IMR-90 (cell line): Measurements from ENCODE around the gene ZNF276. TPM values are rescaled to one million over a fixed set of nuclear protein-coding genes. Genes with fewer than 3 reads are reported as not detected.

ENCODE experiments used
- ATAC-seq: fragments of 200-7000 bp; cut with Tn5 transposase; 2 replicates; pipeline ENCODE4 v1.9.1; 2020; ENCODE audit warnings: low read depth, mild to moderate bottlenecking, moderate library complexity
- BruUV-seq: library from RNA; stranded (reverse); fragments of 400-500 nt; replicated peaks from 2 replicates; lab custom pipeline; 2021; lab: Mats Ljungman, UMichigan
- CTCF ChIA-PET: fragments of 300-600 bp; formaldehyde crosslinking; extraction: SDS; loops from one replicate; lab custom pipeline; 2021; ENCODE audit warnings: antibody characterized with exemption; lab: Yijun Ruan, JAX
- POLR2A ChIA-PET: fragments of 300-600 bp; sonication (Branson Sonifier 250); formaldehyde crosslinking; loops from one replicate; lab custom pipeline; 2022; ENCODE audit warnings: antibody characterized with exemption; ENCODE audit not compliant: unreplicated experiment; lab: Charles Lee
- DNase-seq: peaks from one replicate; pipeline ENCODE4 v3.0.0; 2013
- H2AFZ ChIP-seq: replicated peaks from 2 replicates; pipeline ENCODE3; 2013; ENCODE audit warnings: low read length, mild to moderate bottlenecking; ENCODE audit not compliant: poor library complexity
- H2AK5ac ChIP-seq: 2 replicates; pipeline ENCODE4 v1.6.1; 2013; ENCODE audit warnings: low read depth, low read length, inconsistent platforms
- H2AK9ac ChIP-seq: replicated peaks from 2 replicates; pipeline ENCODE3; 2013; ENCODE audit warnings: mild to moderate bottlenecking, low read depth, low read length, moderate library complexity; ENCODE audit not compliant: poor library complexity
- H2BK120ac ChIP-seq: 2 replicates; pipeline ENCODE4 v1.6.1; 2013; ENCODE audit warnings: low read depth, low read length, inconsistent platforms
- H2BK15ac ChIP-seq: 3 replicates; pipeline ENCODE4 v1.6.1; 2013; ENCODE audit warnings: low read depth, low read length, inconsistent platforms
- H2BK20ac ChIP-seq: 2 replicates; pipeline ENCODE4 v1.6.1; 2013; ENCODE audit warnings: low read depth, mild to moderate bottlenecking, inconsistent platforms, low read length, moderate library complexity
- H2BK5ac ChIP-seq: 2 replicates; pipeline ENCODE4 v1.6.1; 2013; ENCODE audit warnings: mild to moderate bottlenecking, low read depth, low read length, inconsistent platforms; ENCODE audit not compliant: poor library complexity, severe bottlenecking
- H3K14ac ChIP-seq: replicated peaks from 2 replicates; pipeline ENCODE4 v1.6.1; 2013; ENCODE audit warnings: low read depth, low read length, inconsistent platforms
- H3K18ac ChIP-seq: 2 replicates; pipeline ENCODE4 v1.6.1; 2013; ENCODE audit warnings: low read depth, low read length, control low read depth
- H3K23ac ChIP-seq: 2 replicates; pipeline ENCODE4 v1.6.1; 2013; ENCODE audit warnings: low read depth, low read length, inconsistent platforms
- H3K27ac ChIP-seq: 2 replicates; pipeline ENCODE4 v1.5.1; 2013; ENCODE audit warnings: mild to moderate bottlenecking, control low read depth, low read length; ENCODE audit not compliant: insufficient read depth
- H3K27me3 ChIP-seq: 2 replicates; pipeline ENCODE4 v1.6.1; 2013; ENCODE audit warnings: low read length; ENCODE audit not compliant: control insufficient read depth, insufficient read depth
- H3K36me3 ChIP-seq: 2 replicates; pipeline ENCODE4 v1.6.1; 2013; ENCODE audit warnings: low read length, mixed read lengths; ENCODE audit not compliant: control insufficient read depth, insufficient read depth
- H3K4ac ChIP-seq: 2 replicates; pipeline ENCODE4 v1.6.1; 2013; ENCODE audit warnings: low read depth, low read length, inconsistent platforms
- H3K4me1 ChIP-seq: 2 replicates; pipeline ENCODE4 v1.6.1; 2013; ENCODE audit warnings: low read length, mixed read lengths; ENCODE audit not compliant: control insufficient read depth, insufficient read depth
- H3K4me2 ChIP-seq: 2 replicates; pipeline ENCODE4 v1.6.1; 2013; ENCODE audit warnings: low read depth, mild to moderate bottlenecking, control low read depth, low read length, moderate library complexity
- H3K4me3 ChIP-seq: 2 replicates; pipeline ENCODE4 v1.5.1; 2013; ENCODE audit warnings: low read depth, mild to moderate bottlenecking, control low read depth, low read length, moderate library complexity; ENCODE audit not compliant: insufficient read depth
- H3K56ac ChIP-seq: 2 replicates; pipeline ENCODE4 v1.6.1; 2013; ENCODE audit warnings: low read length, inconsistent platforms; ENCODE audit not compliant: insufficient read depth; ENCODE audit errors: extremely low read depth
- H3K79me1 ChIP-seq, 2 experiments: 2 replicates each; pipeline ENCODE4 v1.6.1; 2013; ENCODE audit warnings: low read length in 2 of 2, inconsistent platforms in 1 of 2, low read depth in 1 of 2
- H3K9ac ChIP-seq: 2 replicates; pipeline ENCODE4 v1.6.1; 2013; ENCODE audit warnings: low read depth, low read length, control low read depth
- H3K9me1 ChIP-seq: 2 replicates; pipeline ENCODE4 v1.6.1; 2013; ENCODE audit warnings: low read length, inconsistent platforms; ENCODE audit not compliant: insufficient read depth
- H3K9me3 ChIP-seq: 2 replicates; pipeline ENCODE4 v1.6.1; 2013; ENCODE audit warnings: low read length; ENCODE audit not compliant: control insufficient read depth, insufficient read depth
- H4K20me1 ChIP-seq: 2 replicates; pipeline ENCODE4 v1.6.1; 2013; ENCODE audit warnings: low read length, inconsistent platforms; ENCODE audit not compliant: insufficient read depth
- H4K5ac ChIP-seq: 2 replicates; pipeline ENCODE4 v1.6.1; 2013; ENCODE audit warnings: mild to moderate bottlenecking, low read depth, low read length, control low read depth
- H4K8ac ChIP-seq, 2 experiments: 2 replicates each; pipeline ENCODE4 v1.6.1; 2013; ENCODE audit warnings: low read depth in 2 of 2, low read length in 2 of 2, control low read depth in 1 of 2, inconsistent platforms in 1 of 2
- H4K91ac ChIP-seq: 2 replicates; pipeline ENCODE4 v1.6.1; 2013; ENCODE audit warnings: low read depth, low read length, inconsistent platforms; ENCODE audit not compliant: insufficient read depth
- BHLHE40 ChIP-seq: fragments of 150-350 bp; IDR thresholded peaks from 2 replicates; pipeline ENCODE4 v1.6.1; 2016; ENCODE audit warnings: mild to moderate bottlenecking, low read depth, low read length
- CEBPB ChIP-seq: IDR thresholded peaks from 2 replicates; pipeline ENCODE4 v1.6.1; 2012; ENCODE audit warnings: low read depth, low read length, improper control_type of control experiment
- CHD1 ChIP-seq: IDR thresholded peaks from 2 replicates; pipeline ENCODE4 v1.6.1; 2012; ENCODE audit warnings: low read depth, low read length, improper control_type of control experiment
- FOS ChIP-seq: fragments of 150-350 bp; IDR thresholded peaks from 2 replicates; pipeline ENCODE4 v1.6.1; 2016; ENCODE audit warnings: low read depth, low read length
- MAFK ChIP-seq: IDR thresholded peaks from 2 replicates; pipeline ENCODE4 v1.6.1; 2012; ENCODE audit warnings: low read depth, low read length, improper control_type of control experiment
- NFE2L2 ChIP-seq: fragments of 150-350 bp; IDR thresholded peaks from 2 replicates; pipeline ENCODE4 v1.6.1; 2016; ENCODE audit warnings: low read depth, mild to moderate bottlenecking, low read length
- POLR2A ChIP-seq: IDR thresholded peaks from 2 replicates; pipeline ENCODE4 v1.6.1; 2012; ENCODE audit warnings: mild to moderate bottlenecking, low read depth, low read length
- RCOR1 ChIP-seq: IDR thresholded peaks from 2 replicates; pipeline ENCODE4 v1.6.1; 2012; ENCODE audit warnings: mild to moderate bottlenecking, low read length, improper control_type of control experiment; ENCODE audit not compliant: insufficient replicate concordance
- RFX5 ChIP-seq: IDR thresholded peaks from 2 replicates; pipeline ENCODE4 v1.8.0; 2012; ENCODE audit warnings: low read depth, mild to moderate bottlenecking, low read length, moderate library complexity
- SMC3 ChIP-seq: fragments of 150-350 bp; IDR thresholded peaks from 2 replicates; pipeline ENCODE4 v1.6.1; 2016; ENCODE audit warnings: low read depth, mild to moderate bottlenecking, antibody characterized with exemption, low read length, moderate library complexity
- WGBS, 2 experiments: methylation state at CpG; one replicate each; pipeline versions ENCODE4 v1.1.5 to v1.1.7; 2013; ENCODE audit warnings: missing lambda C conversion rate in 2 of 2; ENCODE audit not compliant: insufficient read length in 1 of 2; ENCODE audit errors: extremely low coverage in 2 of 2; 5-methylcytosine and 5-hydroxymethylcytosine counted together
- dilution Hi-C: fragments of 300-500 bp; cut with HindIII; formaldehyde crosslinking; loops from one replicate; pipeline ENCODE4 v1.14.3; 2018; ENCODE audit warnings: low sequenced_read_pairs; ENCODE audit not compliant: unreplicated experiment
- in situ Hi-C: fragments of 300-500 bp; cut with MboI; formaldehyde crosslinking; loops from 3 replicates; pipeline ENCODE4 v1.14.3; 2019; ENCODE audit warnings: low sequenced_read_pairs, inconsistent platforms, mixed read lengths
- intact Hi-C: fragments of 100-400 bp; cut with micrococcal nuclease; formaldehyde crosslinking; loops from 2 replicates; pipeline ENCODE4 v1.10.0; 2022
- polyA plus RNA-seq, 3 experiments: library from polyadenylated mRNA; depleted of rRNA; stranded (reverse); fragments of >200 nt; gene quantifications; 2 replicates each; pipeline ENCODE4 v1.2.3, GENCODE V29; 2012; ENCODE audit warnings: low replicate concordance in 1 of 3
- total RNA-seq: library from RNA; depleted of rRNA; stranded (reverse); fragments of >200 nt; gene quantifications from 2 replicates; pipeline ENCODE4 v1.2.3, GENCODE V29; 2012
- TF ChIP-seq, protein P1 (sequence below): fragments of 150-350 bp; IDR thresholded peaks from 2 replicates; pipeline ENCODE4 v1.6.1; 2017; ENCODE audit warnings: mild to moderate bottlenecking, antibody characterized with exemption, low read length, low read depth
- TF ChIP-seq, protein P2 (sequence below): conservative IDR thresholded peaks from 2 replicates; pipeline ENCODE4 v1.5.1; 2012; ENCODE audit warnings: mild to moderate bottlenecking, low read depth, low read length, improper control_type of control experiment
- TF ChIP-seq, protein P3 (sequence below): fragments of 150-350 bp; IDR thresholded peaks from 2 replicates; pipeline ENCODE4 v1.6.1; 2016; ENCODE audit warnings: low read depth, mild to moderate bottlenecking, low read length, moderate library complexity, borderline replicate concordance

ZNF276 gene
- total and polyA plus RNA-seq, 2 of the 4 experiments (the other 2 are of a cell fraction): 4.1 to 18.6 TPM

DNA sequence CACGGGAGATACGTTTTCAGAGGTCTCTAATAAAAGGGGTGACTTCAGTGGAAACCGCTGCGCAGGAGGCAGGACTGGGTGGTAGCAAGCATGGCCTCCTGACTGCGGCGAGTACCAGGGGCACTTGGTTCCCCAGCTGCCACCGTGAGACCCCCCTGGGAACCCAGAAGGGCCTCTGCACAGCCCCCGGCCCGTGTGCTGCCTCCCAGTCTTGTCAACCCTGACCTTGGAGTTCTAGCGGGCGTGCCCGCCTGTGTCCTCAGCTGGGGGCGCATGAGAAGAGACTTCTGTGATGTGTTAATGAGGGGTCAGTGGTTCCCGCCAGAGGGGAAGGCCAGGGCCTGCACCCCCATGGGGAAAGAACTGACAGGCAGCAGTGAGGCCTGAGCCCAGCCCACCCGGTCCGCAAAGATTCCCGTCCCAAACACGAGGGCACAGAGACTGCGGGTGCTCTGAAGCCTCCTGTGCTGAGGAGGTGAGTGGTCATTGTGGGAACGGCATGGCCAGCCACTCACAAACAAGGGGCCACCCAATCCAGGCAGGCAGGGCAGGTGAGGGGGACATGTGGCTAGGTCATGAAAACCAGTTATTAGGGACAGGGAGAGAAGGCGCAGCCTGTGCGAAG is 9.4 kb downstream of the ZNF276 start:
- Histone ChIP-seq H3K79me1 (peaks cover 10 to 49% of the 10 kb centered on the region in 2 experiments; a peak in 3 of 4 replicates), H3K9ac (no peak overlapping the region), H3K27me3 (no peaks in the 10 kb centered on the region), H2AFZ (no peak overlapping the region), H4K20me1 (no peaks in the 10 kb centered on the region; the same call in none of the 2 replicates), H2BK120ac (no peak overlapping the region), H3K23ac (no peak overlapping the region), H2BK15ac (no peak overlapping the region), H4K91ac (no peak overlapping the region), H3K14ac (no peak overlapping the region), H3K9me3 (no peaks in the 10 kb centered on the region), H2BK5ac (no peak overlapping the region), H2AK5ac (no peak overlapping the region), H3K18ac (no peak overlapping the region), H3K36me3 (peaks cover 66% of the 10 kb centered on the region), H3K4me2 (no peak overlapping the region), H2AK9ac (peak overlapping the region; percentile 33), H4K5ac (no peak overlapping the region), H3K4me1 (no peaks in the 10 kb centered on the region), H3K4me3 (no peak overlapping the region), H3K27ac (no peak overlapping the region), H2BK20ac (no peak overlapping the region), H3K9me1 (no peaks in the 10 kb centered on the region), H4K8ac (no peak overlapping the region), H3K56ac (no peak overlapping the region), H3K4ac (no peak overlapping the region)
- ATAC-seq (no peak), DNase-seq (no peak)
- in situ Hi-C loops (no loop called here), dilution Hi-C loops (no loop called here), intact Hi-C loops (no loop called here)
- no TSS peak for BruUV-seq
- TF ChIP-seq RFX5 (no peak), NFE2L2 (no peak), RCOR1 (no peak), MAFK (no peak), CHD1 (no peak), BHLHE40 (no peak), FOS (no peak), CEBPB (no peak), SMC3 (no peak), POLR2A (no peak)
- TF ChIP-seq, protein P1, sequence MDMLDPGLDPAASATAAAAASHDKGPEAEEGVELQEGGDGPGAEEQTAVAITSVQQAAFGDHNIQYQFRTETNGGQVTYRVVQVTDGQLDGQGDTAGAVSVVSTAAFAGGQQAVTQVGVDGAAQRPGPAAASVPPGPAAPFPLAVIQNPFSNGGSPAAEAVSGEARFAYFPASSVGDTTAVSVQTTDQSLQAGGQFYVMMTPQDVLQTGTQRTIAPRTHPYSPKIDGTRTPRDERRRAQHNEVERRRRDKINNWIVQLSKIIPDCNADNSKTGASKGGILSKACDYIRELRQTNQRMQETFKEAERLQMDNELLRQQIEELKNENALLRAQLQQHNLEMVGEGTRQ: no peak
- TF ChIP-seq, protein P2, sequence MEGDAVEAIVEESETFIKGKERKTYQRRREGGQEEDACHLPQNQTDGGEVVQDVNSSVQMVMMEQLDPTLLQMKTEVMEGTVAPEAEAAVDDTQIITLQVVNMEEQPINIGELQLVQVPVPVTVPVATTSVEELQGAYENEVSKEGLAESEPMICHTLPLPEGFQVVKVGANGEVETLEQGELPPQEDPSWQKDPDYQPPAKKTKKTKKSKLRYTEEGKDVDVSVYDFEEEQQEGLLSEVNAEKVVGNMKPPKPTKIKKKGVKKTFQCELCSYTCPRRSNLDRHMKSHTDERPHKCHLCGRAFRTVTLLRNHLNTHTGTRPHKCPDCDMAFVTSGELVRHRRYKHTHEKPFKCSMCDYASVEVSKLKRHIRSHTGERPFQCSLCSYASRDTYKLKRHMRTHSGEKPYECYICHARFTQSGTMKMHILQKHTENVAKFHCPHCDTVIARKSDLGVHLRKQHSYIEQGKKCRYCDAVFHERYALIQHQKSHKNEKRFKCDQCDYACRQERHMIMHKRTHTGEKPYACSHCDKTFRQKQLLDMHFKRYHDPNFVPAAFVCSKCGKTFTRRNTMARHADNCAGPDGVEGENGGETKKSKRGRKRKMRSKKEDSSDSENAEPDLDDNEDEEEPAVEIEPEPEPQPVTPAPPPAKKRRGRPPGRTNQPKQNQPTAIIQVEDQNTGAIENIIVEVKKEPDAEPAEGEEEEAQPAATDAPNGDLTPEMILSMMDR: no peak
- TF ChIP-seq, protein P3, sequence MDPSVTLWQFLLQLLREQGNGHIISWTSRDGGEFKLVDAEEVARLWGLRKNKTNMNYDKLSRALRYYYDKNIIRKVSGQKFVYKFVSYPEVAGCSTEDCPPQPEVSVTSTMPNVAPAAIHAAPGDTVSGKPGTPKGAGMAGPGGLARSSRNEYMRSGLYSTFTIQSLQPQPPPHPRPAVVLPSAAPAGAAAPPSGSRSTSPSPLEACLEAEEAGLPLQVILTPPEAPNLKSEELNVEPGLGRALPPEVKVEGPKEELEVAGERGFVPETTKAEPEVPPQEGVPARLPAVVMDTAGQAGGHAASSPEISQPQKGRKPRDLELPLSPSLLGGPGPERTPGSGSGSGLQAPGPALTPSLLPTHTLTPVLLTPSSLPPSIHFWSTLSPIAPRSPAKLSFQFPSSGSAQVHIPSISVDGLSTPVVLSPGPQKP: no peak
- ChIA-PET POLR2A (no interaction called here), CTCF (no interaction called here)
- WGBS, 2 experiments: 89% methylated on average over 7 of the region's 22 CpGs; no CpG with 5 or more reads in 1 of the 2 experiments
